H9 (cell line): Measurements from ENCODE around the gene RAI1. TPM values are rescaled to one million over a fixed set of nuclear protein-coding genes. Genes with fewer than 3 reads are reported as not detected.

ENCODE experiments used
- DNase-seq: peaks from one replicate; pipeline ENCODE4 v3.0.0-alpha.2; 2017
- H2AFZ ChIP-seq: one replicate; pipeline ENCODE4 v1.6.1; 2013; ENCODE audit warnings: mild to moderate bottlenecking, low read length, control low read depth, moderate library complexity
- H2AK5ac ChIP-seq: 2 replicates; pipeline ENCODE4 v1.6.1; 2013; ENCODE audit warnings: low read length, control low read depth, mixed read lengths; ENCODE audit not compliant: insufficient read length
- H2BK120ac ChIP-seq: one replicate; pipeline ENCODE4 v1.6.1; 2013; ENCODE audit warnings: low read depth, mild to moderate bottlenecking, low read length, control low read depth, inconsistent platforms; ENCODE audit not compliant: poor library complexity, severe bottlenecking
- H2BK12ac ChIP-seq: 2 replicates; pipeline ENCODE4 v1.6.1; 2013; ENCODE audit warnings: low read length, control low read depth, mixed read lengths, low read depth; ENCODE audit not compliant: insufficient read length
- H2BK15ac ChIP-seq: 2 replicates; pipeline ENCODE4 v1.6.1; 2013; ENCODE audit warnings: low read depth, low read length, control low read depth
- H2BK20ac ChIP-seq: one replicate; pipeline ENCODE4 v1.6.1; 2013; ENCODE audit warnings: low read depth, mild to moderate bottlenecking, low read length, control low read depth, inconsistent platforms; ENCODE audit not compliant: poor library complexity, severe bottlenecking
- H2BK5ac ChIP-seq: 2 replicates; pipeline ENCODE4 v1.6.1; 2013; ENCODE audit warnings: low read length, control low read depth, mixed read lengths; ENCODE audit not compliant: insufficient read length
- H3K14ac ChIP-seq: 2 replicates; pipeline ENCODE4 v1.6.1; 2013; ENCODE audit warnings: low read length, control low read depth; ENCODE audit not compliant: insufficient read depth
- H3K18ac ChIP-seq: 2 replicates; pipeline ENCODE4 v1.6.1; 2013; ENCODE audit warnings: low read depth, mild to moderate bottlenecking, mixed read lengths, low read length, control low read depth; ENCODE audit not compliant: insufficient read length
- H3K23ac ChIP-seq: 2 replicates; pipeline ENCODE4 v1.6.1; 2013; ENCODE audit warnings: low read length, control low read depth, mixed read lengths, low read depth; ENCODE audit not compliant: insufficient read length
- H3K23me2 ChIP-seq: 2 replicates; pipeline ENCODE4 v1.6.1; 2013; ENCODE audit warnings: low read depth, mild to moderate bottlenecking, mixed read lengths, low read length, control low read depth; ENCODE audit not compliant: insufficient read length, poor library complexity, severe bottlenecking
- H3K27ac ChIP-seq: 2 replicates; pipeline ENCODE4 v1.5.1; 2013; ENCODE audit warnings: low read length, control low read depth, mixed read lengths, low read depth; ENCODE audit not compliant: insufficient read length
- H3K27me3 ChIP-seq: 2 replicates; pipeline ENCODE4 v1.6.1; 2013; ENCODE audit warnings: low read length, control low read depth, inconsistent platforms; ENCODE audit not compliant: insufficient read depth
- H3K4ac ChIP-seq: 2 replicates; pipeline ENCODE4 v1.6.1; 2013; ENCODE audit warnings: low read depth, mild to moderate bottlenecking, control low read depth, inconsistent platforms, low read length, moderate library complexity
- H3K4me1 ChIP-seq: 2 replicates; pipeline ENCODE4 v1.6.1; 2013; ENCODE audit warnings: low read length, control low read depth, inconsistent platforms; ENCODE audit not compliant: insufficient read depth
- H3K4me2 ChIP-seq: 2 replicates; pipeline ENCODE4 v1.6.1; 2013; ENCODE audit warnings: low read length, control low read depth, mixed read lengths; ENCODE audit not compliant: insufficient read length, insufficient read depth
- H3K56ac ChIP-seq: 2 replicates; pipeline ENCODE4 v1.6.1; 2013; ENCODE audit warnings: low read depth, mild to moderate bottlenecking, mixed read lengths, low read length, control low read depth; ENCODE audit not compliant: insufficient read length
- H3K79me1 ChIP-seq: 2 replicates; pipeline ENCODE4 v1.6.1; 2013; ENCODE audit warnings: low read depth, mild to moderate bottlenecking, moderate library complexity, low read length, control low read depth, inconsistent platforms; ENCODE audit not compliant: insufficient read depth, poor library complexity, severe bottlenecking
- H3K79me2 ChIP-seq: 2 replicates; pipeline ENCODE4 v1.6.1; 2013; ENCODE audit warnings: low read length, control low read depth, inconsistent platforms; ENCODE audit not compliant: insufficient read depth
- H3K9ac ChIP-seq: 2 replicates; pipeline ENCODE4 v1.6.1; 2013; ENCODE audit warnings: low read length, control low read depth, mixed read lengths; ENCODE audit not compliant: insufficient read length; ENCODE audit errors: extremely low read depth
- H3K9me3 ChIP-seq: one replicate; pipeline ENCODE4 v1.6.1; 2013; ENCODE audit warnings: low read depth, low read length, inconsistent platforms; ENCODE audit not compliant: control insufficient read depth
- H3T11ph ChIP-seq: one replicate; pipeline ENCODE4 v1.6.1; 2013; ENCODE audit warnings: mild to moderate bottlenecking, low read length, control low read depth, inconsistent platforms
- H4K20me1 ChIP-seq: one replicate; pipeline ENCODE4 v1.6.1; 2013; ENCODE audit not compliant: control insufficient read depth, insufficient read length, insufficient read depth
- H4K5ac ChIP-seq: 2 replicates; pipeline ENCODE4 v1.6.1; 2013; ENCODE audit warnings: low read depth, mild to moderate bottlenecking, mixed read lengths, low read length, control low read depth; ENCODE audit not compliant: insufficient read length
- H4K8ac ChIP-seq: replicated peaks from 2 replicates; pipeline ENCODE4 v1.6.1; 2013; ENCODE audit warnings: low read length, control low read depth, mixed read lengths, low read depth; ENCODE audit not compliant: insufficient read length
- H4K91ac ChIP-seq: 2 replicates; pipeline ENCODE4 v1.6.1; 2013; ENCODE audit warnings: low read depth, mild to moderate bottlenecking, moderate library complexity, mixed read lengths, low read length, control low read depth; ENCODE audit not compliant: insufficient read length
- H3K27ac Mint-ChIP-seq, 3 experiments: 2 replicates in 2 of 3; 3 replicates in 1 of 3; pipeline ENCODE4 v1.8.0; 2020 to 2021; ENCODE audit warnings: mixed read lengths in 3 of 3, mild to moderate bottlenecking in 1 of 3, moderate library complexity in 1 of 3
- H3K27me3 Mint-ChIP-seq: 2 replicates; pipeline ENCODE4 v1.8.0; 2021; ENCODE audit warnings: low read depth, mild to moderate bottlenecking, moderate library complexity, mixed read lengths
- H3K36me3 Mint-ChIP-seq, 3 experiments: 2 replicates in 2 of 3; 3 replicates in 1 of 3; pipeline ENCODE4 v1.8.0; 2020 to 2021; ENCODE audit warnings: low read depth in 3 of 3, mixed read lengths in 3 of 3; ENCODE audit not compliant: insufficient read depth in 1 of 3
- H3K4me1 Mint-ChIP-seq, 2 experiments: 2 replicates each; pipeline ENCODE4 v1.8.0; 2020; ENCODE audit warnings: mixed read lengths in 2 of 2
- H3K4me3 Mint-ChIP-seq, 2 experiments: 2 replicates in 1 of 2; 3 replicates in 1 of 2; pipeline ENCODE4 v1.8.0; 2020 to 2021; ENCODE audit warnings: mild to moderate bottlenecking in 2 of 2, mixed read lengths in 2 of 2, moderate library complexity in 1 of 2
- H3K9me3 Mint-ChIP-seq, 2 experiments: 2 replicates in 1 of 2; 3 replicates in 1 of 2; pipeline ENCODE4 v1.8.0; 2020; ENCODE audit warnings: mild to moderate bottlenecking in 2 of 2, mixed read lengths in 2 of 2, moderate library complexity in 1 of 2
- CTCF ChIP-seq: fragments of 200-600 bp; sonication (generic); conservative IDR thresholded peaks from 3 replicates; pipeline ENCODE4 v1.8.0; 2021; ENCODE audit warnings: antibody characterized with exemption, mild to moderate bottlenecking
- WGBS: extraction: QIAGEN DNeasy Blood & Tissue Kit; methylation state at CpG from one replicate; pipeline ENCODE4 v1.1.7; 2013; ENCODE audit warnings: missing lambda C conversion rate, low lambda C conversion rate, mixed read lengths; ENCODE audit not compliant: insufficient read length; ENCODE audit errors: extremely low coverage; 5-methylcytosine and 5-hydroxymethylcytosine counted together
- total RNA-seq: library from RNA; stranded (reverse); gene quantifications from 2 replicates; pipeline ENCODE4 v1.2.1, GENCODE V29; 2021

The RAI1 gene
- total RNA-seq, 1 experiment from 2014 or later: 1.5 TPM

GRCh38 chr17:17849147-17849820 is 168.0 kb downstream of the RAI1 start:
- Histone ChIP-seq H4K8ac (no peak overlapping the region), H2BK120ac (no peak overlapping the region), H3K23me2 (no peaks in the 10 kb centered on the region), H4K20me1 (no peaks in the 10 kb centered on the region), H2AK5ac (no peak overlapping the region), H3K18ac (no peak overlapping the region), H4K5ac (no peak overlapping the region), H3K79me1 (no peaks in the 10 kb centered on the region), H2BK12ac (no peak overlapping the region), H3K9me3 (no peaks in the 10 kb centered on the region), H3K14ac (no peak overlapping the region), H4K91ac (no peak overlapping the region), H2AFZ (no peak overlapping the region), H3K4ac (no peak overlapping the region), H2BK20ac (no peak overlapping the region), H3K9ac (no peak overlapping the region), H2BK5ac (no peak overlapping the region), H3K79me2 (no peaks in the 10 kb centered on the region), H3K23ac (no peak overlapping the region), H3K4me1 (no peaks in the 10 kb centered on the region; the same call in 1 of the 2 replicates), H3K27me3 (no peaks in the 10 kb centered on the region), H2BK15ac (no peak overlapping the region), H3T11ph (no peak overlapping the region), H3K27ac (no peak overlapping the region), H3K4me2 (no peak overlapping the region), H3K56ac (no peak overlapping the region)
- no peak overlapping the region for H3K27ac Mint-ChIP-seq
- H3K4me3 Mint-ChIP-seq: no peak overlapping the region
- H3K4me1 Mint-ChIP-seq: peaks cover 41 to 62% of the 10 kb centered on the region in 2 experiments
- H3K9me3 Mint-ChIP-seq: no peaks in the 10 kb centered on the region
- DNase-seq: no peak
- WGBS: no CpG with 5 or more reads among the region's 5 CpGs
- no peaks in the 10 kb centered on the region for H3K36me3 Mint-ChIP-seq
- H3K27me3 Mint-ChIP-seq: no peaks in the 10 kb centered on the region; the same call in 1 of the 2 replicates
- no peak for TF ChIP-seq CTCF
